GM19452 (cell line): ENCODE measurements around the gene RAD9A.

Experiments
- ATAC-seq: cut with Tn5 transposase; IDR thresholded peaks from one replicate; pipeline ENCODE4 v1.9.1; 2021; ENCODE audit not compliant: unreplicated experiment

RAD9A gene

DNA sequence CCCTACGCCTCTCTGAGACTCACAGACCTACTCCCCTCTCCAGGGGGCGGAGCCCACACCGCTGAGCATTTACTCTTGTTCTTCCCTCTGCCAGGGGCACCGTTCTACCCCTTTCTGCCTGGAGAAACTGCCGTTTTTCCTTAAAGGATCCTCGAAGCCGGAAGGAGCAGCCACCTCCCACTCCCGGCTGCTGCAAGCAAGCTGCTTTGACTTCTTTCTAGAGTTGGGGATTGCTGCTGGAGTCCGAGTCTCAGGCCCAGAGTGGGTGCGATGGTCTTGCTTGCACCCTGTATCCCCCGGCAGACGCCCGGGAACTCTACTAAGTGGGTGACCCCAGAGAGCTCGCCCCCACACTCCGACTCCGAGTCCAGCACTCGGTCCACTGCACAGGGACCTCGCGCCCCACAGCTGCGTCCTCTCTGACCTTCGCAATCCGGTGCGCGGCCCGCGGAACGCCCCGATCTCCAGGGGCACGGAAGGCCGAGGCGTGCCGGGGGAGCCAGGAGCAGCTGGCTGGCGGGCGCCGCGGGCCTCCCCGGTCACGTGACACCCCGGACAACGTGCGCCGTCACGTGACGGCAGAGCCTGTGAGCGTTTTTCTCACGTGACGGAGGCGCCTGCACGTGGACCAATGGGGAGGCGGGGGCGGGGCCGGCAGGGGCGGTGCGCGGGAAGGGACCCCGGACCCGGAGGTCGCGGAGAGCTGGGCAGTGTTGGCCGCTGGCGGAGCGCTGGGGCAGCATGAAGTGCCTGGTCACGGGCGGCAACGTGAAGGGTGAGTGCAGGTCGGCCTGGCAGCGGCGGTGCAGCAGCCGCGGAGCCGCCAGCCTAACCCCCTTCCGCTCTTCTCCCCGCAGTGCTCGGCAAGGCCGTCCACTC is at the start of gene RAD9A:
Gene RAD9A (plus strand): TSS at position 683 of the 879 bp plus-strand sequence. CDS start 59 bp downstream, at position 742.
- ATAC-seq: peak; percentile 55

DNA sequence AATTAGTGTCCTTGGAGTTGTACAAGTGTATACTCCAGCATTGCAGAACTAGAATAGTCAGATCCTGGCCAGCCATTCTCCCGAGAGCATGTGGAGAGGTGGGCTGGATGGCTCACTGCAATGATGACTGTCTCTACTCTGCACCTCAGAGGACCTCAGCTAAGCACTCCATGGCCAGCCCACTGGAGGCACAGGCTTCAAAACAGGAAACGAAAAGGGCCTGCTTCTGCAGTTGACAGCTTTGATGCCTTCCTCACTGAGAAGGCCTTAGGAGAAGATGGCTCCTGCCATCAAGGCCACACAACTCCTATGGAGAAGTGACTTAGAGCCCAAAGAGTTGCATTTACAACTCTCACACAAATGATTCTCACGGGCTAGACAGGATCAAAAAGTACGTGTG is 47.5 kb upstream of the RAD9A start:
- ATAC-seq: no peak

- ATAC-seq: no peak
Observed at GRCh38 chr11:67345247-67345919, 46.4 kb upstream of the RAD9A start.

- no peak for ATAC-seq
Observed at GRCh38 chr11:67345920-67346819, 45.6 kb upstream of the RAD9A start.

DNA sequence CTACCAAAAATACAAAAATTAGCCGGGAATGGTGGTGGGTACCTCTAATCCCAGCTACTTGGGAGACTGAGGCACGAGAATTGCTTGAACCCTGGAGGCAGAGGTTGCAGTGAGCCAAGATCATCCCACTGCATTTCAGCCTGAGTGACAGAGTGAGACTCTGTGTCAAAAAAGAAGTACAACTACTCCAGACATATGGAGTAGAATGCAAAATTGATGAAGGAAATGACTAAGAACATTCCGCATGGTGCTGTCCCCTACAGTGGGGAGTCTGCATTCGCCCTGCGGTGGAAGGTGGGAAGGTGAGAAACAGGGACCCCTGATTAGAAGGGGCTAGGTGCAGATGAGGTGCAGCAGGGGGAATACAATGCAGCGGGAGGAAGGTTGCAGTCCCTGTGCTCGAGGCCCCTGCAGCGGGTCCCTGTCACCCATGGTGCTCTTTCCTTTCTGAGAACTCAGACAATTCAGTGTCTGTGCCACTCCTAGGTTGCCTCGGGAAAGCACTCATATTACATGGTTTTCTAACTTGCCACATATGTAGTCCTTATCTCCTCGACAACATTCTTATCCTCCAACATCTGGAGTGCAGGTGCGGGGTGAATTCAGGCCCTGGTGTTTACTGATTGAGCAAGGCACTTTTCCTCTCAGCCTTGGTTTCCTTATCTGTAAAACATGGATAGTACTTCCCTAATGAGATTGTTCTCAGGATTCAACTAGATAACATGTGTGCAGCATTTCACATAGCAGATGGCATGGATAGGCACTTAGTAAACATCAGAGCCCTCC is 43.6 kb upstream of the RAD9A start:
- ATAC-seq: no peak

DNA sequence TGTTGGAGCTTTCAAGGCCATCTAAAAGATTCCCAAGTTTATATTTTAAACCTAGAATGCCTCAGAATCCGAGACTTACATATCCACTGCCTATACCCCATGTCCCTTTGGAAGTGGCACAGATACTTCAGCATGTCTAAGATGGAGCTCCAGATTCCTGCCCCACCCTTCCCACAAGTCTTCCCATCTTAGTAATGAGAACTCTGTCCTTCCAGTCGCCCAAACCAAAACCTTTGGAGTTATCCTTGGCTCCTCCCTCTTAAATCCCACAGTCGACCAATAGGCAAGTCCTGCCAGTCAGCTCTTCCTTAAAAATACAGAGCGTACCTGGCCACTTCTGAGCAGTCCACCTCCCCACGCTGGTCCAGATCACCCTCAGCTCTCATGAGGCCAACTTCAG is 42.8 kb upstream of the RAD9A start:
- no peak for ATAC-seq

GRCh38 chr11:67349457-67349856 is 42.3 kb upstream of the RAD9A start:
- no peak for ATAC-seq

DNA sequence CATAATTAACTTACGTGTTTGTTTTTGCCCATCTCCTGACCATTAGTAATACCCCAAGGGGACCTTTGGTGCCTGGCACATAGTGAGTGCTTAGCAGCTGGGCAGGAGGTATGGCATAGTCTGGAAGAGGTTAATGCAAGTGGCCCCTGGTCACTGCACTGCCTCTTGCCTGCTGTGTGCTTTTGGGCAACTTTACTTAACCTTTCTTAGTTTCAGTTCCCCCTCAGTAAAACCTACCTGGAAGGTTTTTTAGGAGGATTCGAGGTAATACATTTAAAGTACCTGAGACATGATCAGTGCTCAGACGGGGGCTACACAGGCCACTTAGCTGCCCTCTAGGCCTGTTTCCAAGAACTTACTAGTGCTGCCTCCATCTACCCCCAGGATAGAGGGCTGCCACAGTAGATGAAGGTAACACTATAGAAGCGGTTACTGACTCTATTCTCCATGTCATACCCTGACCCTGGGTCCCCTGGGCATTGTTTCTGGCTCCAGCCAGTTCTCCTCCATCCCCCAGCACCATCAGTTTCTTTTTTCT is 41.8 kb upstream of the RAD9A start:
- ATAC-seq: no peak

GRCh38 chr11:67351275-67352005 is 40.3 kb upstream of the RAD9A start:
- no peak for ATAC-seq

DNA sequence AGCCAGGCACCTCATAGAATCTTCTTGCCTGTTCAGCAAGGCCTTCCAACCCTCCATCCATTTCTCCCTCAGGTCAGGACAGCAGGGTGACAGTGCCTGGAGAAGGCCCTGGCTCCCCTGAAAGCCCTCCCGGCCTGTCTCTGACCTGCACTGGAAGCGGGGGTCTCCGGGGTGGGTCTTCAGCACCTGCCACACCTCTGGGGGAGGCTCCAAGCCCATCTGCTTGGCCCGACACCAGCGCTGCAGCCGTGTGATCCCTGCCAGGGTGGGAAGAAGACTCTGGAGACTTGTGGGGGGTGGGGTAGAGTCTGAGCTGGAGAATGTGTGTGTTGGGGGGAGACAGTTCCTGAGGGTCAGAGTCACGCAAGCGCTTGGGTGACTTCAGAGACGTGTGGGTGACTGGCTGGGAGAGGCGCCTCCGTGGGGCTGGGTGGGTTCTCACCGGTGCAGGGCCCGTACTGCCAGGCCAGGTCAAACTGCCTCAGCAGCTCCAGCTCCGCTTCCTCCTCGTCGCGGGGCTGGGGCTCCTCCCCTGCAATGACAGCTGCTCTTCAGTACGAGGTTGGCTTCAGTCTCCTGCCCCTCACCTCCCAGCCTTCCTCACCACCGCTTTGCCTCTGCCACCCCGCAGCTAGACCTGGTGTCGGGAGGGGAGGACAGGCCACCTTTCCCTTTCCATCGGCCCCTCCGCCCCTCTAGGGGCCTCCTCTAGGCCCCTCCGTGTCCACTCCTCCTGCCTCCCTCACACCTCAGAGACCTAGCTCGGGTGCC is 39.1 kb upstream of the RAD9A start:
- ATAC-seq: no peak

GRCh38 chr11:67353317-67354074 is 38.3 kb upstream of the RAD9A start, which contains the start of gene POLD4:
POLD4 (minus strand) TSS chr11:67353546; CDS start chr11:67353399, 147 bp downstream.
- ATAC-seq: peak; percentile 65

- ATAC-seq: peak; percentile 3
Observed at GRCh38 chr11:67354075-67355022, 37.4 kb upstream of the RAD9A start.

DNA sequence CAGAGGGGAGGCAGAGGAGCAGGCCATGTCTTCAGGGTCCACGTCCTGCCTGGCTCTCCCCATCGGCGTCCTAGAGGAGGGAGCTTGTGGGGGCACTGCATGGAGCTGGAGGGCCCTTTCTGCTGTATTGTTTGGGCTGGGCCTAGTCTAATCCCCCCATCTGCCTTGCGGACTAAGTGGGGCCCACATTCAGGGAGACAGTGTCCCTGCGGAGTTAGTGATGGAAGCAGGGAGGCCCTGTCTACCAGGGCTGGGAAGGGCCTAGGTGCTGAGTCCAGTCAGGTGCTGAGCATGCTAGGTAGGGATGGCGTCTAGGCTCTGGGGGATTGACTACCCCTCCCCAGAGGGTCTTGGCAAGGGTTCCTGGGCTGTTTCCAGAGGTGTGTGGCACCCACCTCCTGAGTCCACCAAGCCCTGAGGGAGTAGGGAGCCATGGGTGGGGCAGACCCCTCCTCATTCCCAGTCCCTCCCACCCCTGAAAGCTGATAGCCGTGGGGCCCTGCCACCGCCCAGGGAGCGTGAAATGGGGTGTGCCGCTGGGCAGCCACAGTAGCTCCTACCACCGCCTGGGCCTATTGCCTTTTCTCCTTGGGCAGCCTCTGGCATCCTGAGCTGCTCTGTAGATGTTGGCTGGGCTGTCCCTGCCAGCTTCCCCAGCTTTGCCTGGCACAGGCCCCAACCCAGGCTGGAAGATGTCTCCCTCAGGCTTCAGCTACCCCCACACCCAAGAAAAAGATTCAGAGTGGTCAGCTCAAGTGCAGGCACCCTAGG is 36.6 kb upstream of the RAD9A start:
- ATAC-seq: no peak

DNA sequence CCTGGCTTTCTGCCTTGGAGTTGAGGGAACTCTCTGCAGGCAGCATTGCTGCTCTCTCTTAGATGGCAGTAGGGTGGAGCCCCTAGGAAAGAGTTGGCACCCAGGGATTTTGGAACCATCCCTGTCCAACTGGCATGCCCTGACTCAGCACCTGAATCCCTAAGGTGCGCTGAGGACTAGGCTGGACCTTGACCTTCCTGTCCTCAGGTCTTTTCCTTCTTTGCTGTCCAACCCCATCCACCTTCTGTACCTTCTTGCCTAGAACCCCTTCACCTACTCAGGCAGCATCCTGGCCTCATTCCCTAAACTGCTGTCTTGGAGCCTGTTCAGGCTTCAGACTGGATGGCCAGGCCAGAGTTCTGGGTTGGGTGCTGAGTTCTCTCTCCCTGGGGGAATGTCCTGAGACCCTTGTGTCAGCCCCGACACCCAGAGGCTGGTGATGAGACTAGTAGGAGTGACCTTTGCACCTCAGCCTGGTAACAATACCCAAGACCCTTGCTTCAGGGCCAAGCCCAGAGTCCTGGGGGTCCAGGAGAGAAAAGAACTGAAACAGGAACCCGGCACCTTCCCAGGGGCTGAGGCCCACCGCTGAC is 35.9 kb upstream of the RAD9A start:
- ATAC-seq: no peak

DNA sequence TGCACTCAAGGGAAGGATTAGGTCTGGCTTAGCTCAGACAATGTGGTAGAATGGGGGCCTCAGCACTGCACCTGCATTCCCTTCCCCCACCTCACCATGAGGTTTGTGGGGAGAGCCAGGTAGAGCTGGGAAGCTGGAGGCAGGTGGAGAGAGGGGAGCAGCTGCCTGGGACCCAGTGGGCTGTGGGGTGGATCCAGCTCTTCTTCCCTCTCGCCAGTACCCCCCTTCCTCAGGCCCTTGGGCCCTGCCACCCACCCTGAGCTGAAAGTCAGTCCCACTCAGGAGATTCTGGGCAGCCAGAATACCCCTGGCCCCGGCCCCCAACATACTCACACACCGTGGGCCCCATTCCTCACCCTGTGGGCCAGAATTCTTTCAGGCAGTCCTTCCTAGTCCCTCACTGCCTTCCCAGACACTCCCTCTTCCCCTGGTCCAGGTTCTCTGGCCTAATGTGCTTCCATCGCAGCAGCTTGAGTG is 35.4 kb upstream of the RAD9A start:
- ATAC-seq: no peak
